GM12891 (cell line): ENCODE measurements around the gene PHACTR3.

Experiments used
- POLR2A ChIP-seq: IDR thresholded peaks from 2 replicates; pipeline ENCODE4 v1.6.1; 2011; ENCODE audit warnings: low read depth, low read length, control low read depth
- POLR2AphosphoS5 ChIP-seq: IDR thresholded peaks from 2 replicates; pipeline ENCODE4 v1.6.1; 2011; ENCODE audit warnings: low read depth, low read length, control low read depth

- no peak for TF ChIP-seq POLR2AphosphoS5
- no peak for TF ChIP-seq POLR2A
Observed at GRCh38 chr20:59602546-59603080, 1.7 kb upstream of the PHACTR3 start.
